ENCODE measurements around the gene C11orf98.
"Not testable (repeated sequence)": the region's sequence is repeated elsewhere in the genome, so short reads cannot be mapped to it uniquely, and the experiment has no call there.

Gene C11orf98

DNA sequence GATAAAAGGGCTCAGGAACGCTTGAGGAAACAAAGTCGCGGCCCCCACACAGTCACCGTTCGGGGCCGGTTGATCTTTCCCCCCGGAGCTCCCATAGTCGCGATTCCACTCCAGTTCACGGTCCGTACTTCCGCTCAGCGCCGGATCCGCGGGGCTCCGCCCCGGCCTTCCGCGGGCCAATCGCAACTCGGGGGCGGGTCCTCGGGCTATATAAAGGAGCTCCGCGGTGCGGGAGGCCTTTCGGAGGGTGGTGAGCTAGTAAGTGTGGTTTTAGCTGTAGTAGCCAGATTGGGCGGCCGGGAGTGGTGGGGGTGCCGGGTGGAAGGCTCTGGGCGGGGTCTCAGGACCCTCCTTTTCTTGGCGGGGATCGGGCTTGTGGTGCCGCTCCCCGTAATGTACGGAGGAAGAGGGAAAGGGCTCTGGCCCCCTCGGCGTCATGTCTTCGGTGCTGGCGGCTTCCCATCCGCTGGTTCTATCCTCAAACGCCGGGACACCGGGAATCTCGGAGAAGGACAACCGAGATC is at the start of gene C11orf98, which contains the start of gene CSKMT:
Gene C11orf98 (minus strand): TSS at position 136 of the 524 bp plus-strand sequence. CDS start 41 bp downstream, at position 95.
Gene CSKMT (plus strand): TSS at position 238 of the 524 bp plus-strand sequence. CDS start 568 bp downstream, outside the sequence.
- peak; percentile 95 for DNase-seq (ENCODE audit: low spot score)

DNA sequence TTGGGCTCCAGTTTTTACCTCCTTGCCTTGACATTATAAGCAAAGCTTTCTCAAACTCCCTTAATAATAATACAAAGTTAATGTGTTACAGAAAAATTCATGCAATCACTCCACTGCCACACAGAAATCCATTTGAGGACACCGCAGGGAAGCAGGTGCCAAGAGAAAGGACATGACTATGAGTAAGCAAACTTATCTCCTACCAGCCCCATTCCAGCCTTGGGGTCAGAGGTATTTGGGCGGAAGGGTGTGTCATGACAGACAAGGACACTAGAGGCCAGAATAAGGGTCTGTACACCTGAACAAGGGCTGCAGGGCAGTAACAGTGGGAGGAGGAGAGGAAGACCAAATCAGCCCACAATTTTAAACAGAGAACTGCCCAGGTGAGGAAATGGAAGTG is 48.3 kb upstream of the C11orf98 start:
- DNase-seq (ENCODE audit: low spot score) = no peak

DNA sequence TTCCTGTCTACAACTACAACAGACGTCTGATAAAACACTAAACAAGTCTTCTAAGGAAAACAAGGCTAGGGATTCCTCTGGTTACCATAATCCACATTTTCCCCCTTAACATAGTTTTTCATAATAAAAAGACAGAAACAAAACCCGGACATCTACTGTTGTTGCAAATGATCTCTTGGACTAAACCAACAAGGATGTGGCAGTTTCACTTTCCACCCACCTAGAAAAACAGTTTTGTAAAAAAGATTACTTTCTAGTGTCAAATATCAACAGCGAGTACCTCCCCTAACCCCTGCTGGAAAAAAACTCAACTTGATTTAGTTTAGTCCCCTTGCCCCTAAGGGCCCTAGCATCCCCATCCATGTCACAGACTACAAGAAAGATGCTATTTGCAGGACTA is 47.9 kb upstream of the C11orf98 start:
- no peak for DNase-seq (ENCODE audit: low spot score)

DNA sequence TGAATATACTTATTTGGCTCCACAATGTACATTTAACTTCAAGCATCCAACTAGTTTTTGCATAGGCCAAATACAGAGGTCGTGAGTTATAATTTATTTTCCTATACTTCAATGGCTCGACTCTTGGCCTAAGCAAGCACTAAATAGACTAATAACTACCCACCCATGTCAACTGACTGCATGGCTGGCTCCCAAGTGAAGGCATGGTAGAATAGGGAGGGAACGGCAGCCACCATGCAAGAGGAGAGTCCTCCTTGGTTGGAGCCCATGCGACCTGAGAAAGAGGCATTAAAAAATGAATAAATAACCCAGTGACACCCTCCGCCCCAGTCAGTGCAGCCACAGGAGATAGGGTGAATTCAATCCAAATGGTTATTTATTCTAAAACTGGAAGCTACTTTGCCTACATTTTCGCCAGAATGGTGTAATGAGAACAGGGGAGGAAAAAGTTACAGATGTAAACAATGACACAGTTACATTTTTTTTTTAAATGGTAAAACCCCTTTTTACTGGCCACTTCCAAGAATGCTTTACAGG is 47.3 kb upstream of the C11orf98 start:
- no peak for DNase-seq (ENCODE audit: low spot score)

DNA sequence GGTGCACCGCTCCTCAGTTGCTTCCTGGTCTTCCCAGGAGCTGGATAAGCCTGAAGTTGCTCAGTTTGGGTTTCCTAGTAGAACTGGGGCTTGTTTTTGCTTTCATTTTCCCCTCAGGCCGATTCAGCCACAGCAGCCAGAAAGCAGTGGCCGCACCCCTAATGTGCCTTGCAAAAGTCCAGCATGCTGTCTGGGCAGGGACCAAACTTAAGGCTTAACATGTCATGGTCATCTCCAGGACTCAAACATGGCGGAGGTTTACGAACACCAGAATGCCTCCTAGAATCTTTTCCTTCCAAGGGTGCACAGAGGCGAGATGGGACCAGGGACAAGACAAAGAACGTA is 45.0 kb upstream of the C11orf98 start:
- DNase-seq (ENCODE audit: low spot score) = no peak

DNA sequence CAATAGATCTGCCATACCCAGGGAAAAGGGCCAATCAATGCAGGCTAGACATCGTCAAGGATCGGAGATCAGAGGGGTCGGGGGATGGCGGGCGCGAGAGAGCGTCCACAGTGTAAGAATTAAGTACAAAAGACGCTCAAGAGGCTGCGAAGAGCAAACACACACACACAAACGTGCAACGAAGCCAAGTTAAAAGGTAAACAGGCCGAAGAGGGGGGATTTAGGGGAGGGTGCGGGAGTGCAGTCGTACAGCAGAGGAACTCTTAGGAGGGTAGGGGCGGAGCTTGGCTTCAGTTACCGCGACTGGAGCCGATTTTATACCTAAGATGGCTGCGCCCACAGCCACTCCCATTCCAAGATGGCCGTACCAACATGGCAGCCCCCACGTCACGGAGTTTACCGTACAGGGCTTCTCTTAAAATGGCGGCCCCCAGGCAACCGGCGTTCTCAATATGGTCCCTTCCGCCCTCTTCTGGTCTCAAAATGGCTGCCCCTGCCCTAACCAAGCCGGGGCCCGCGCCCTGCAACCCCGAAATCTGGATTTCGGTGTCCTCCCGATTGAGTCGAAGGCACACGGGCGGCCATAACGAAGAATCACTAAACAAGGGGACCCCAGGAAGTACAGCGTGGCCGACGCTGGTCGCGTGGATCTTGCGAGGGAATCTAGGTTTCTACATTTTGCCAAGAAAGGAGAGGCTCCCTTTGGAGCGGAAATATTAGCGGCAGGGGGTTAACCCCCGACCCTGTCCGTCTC is 44.4 kb upstream of the C11orf98 start:
- peak; percentile 86 for DNase-seq (ENCODE audit: low spot score)

DNA sequence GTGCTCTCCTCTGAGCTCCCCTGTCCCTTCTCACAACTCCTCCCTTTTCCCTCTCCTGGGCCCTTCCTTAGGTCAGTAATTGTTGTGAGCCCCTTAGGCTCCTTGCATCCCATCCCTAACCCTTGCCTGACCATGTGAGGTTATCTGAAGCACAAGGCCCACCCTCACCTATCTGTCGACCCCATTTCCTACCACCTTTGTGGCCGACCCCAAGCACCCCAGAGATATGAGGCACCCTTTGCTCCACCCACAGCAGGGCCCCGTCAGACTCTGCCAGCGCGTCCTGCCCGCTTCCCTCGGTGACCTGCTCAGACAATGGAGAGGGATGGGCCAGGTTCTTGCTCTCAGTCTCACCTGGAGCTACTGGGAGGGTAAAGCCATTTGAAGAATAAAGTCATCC is 43.8 kb upstream of the C11orf98 start:
- no peak for DNase-seq (ENCODE audit: low spot score)

DNA sequence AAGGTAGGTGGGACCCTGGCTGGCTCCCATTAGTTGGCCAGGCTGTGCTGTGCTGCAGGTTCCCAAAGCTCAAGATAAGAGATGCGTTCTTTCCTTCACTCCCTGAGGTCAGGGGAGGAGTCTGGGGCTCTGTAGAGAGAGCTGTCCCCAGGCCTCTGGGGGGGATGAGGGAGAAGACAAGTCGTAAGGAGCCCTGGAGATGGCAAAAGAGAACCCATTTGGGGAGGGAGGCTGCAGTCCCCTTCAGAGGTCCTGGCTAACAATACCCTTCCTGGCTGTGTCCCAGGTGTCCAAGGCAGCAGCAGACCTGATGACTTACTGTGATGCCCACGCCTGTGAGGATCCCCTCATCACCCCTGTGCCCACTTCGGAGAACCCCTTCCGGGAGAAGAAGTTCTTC is 43.4 kb upstream of the C11orf98 start:
- no peak for DNase-seq (ENCODE audit: low spot score)

DNA sequence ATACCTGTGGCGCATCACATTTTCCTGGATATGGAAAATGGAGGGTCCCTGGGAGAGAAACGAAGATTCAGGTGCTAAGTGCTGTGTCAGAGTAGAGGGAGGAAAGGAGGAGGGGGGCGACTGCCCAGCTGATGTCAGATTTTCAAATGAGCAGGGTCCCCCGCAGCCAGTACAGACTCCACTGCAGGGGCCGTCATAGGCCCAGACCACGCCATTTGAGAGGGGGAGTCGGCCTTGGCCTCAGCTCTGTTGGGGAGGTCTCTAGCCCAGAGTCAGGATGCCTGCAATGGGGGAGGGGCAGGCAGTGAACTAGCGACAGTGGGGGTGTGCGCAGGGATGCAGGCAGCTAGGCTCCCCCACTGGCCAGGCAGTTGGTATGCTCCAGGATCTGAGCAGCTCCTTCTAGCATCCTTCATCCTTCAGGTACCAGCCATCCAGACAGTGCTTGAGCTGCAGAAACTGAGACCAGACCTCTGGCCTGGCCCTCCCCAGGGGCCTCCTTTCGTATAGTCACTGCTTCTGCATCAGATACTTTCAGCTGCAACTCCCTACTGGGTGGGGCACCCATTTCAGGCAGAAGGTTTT is 42.4 kb upstream of the C11orf98 start, which contains the start of the genes BSCL2 and GNG3:
Gene BSCL2 (minus strand): TSS at position 148 of the 585 bp plus-strand sequence. CDS start 229 bp downstream, outside the sequence.
Gene GNG3 (plus strand): TSS at position 400 of the 585 bp plus-strand sequence. CDS start 620 bp downstream, outside the sequence.
- no peak for DNase-seq (ENCODE audit: low spot score)

DNA sequence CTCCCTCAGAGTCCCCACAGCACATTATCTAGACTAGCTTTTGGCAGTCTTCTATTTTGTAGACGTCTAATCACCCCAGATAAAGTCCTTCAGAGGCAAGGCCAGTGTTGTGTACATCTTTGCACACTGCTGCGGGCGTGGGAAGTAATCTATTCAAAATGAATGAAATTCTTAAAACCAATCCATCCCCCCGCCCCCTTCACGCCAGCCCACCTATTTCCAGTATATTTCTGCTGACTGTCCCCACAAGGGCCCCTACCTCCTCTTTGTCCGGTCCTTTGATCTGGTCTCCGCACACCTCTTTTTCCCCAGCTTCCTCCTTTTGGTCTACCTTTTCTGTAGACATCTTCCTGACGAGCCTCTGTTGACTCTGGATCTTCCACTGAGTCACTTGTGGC is 41.8 kb upstream of the C11orf98 start:
- no peak for DNase-seq (ENCODE audit: low spot score)

DNA sequence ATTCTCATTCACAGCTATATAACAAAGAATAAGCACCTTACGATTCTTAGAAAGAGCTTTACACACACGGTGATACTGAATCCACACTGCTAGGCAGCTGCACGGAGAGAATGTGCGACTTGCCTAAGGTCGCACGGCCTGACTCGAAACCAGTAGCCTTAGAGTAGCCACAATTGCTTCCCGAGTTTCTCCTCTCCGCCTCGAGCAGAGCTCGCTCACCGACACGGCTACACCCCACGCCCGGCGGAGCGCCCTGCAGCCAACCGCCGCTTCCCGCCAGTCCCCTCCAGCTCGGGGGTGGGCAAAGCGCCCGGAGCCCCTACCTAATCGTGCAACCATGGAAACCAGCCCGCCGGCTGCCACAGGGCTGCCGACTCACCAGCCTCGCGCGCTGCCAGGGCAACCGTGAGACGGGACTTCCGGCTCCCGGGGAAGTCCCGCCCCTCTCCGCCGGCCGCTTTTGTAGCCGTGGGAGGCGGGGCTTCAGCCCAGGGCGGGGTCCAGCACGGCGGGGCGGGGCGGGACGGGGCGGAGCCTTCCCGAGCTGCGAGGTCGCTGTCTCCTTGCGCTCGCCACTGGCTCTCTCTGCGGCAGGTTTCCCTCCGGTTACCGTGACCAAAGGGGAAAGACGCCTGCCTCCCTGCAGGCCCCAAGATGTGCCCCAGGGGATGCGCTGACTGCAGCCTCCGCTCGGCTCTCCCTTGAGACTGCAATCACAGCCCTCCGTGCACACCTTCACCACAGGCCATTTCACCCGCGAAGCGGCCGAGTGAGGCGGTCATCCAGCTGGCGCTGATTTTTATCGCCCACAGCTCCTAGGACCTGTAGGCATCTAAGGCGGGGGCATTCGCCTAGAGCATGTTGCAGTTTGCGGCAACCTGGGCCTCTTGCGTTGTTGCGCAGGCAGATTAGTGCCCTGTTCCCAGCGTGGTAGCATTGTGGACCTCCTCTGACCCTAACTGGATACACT is 41.2 kb upstream of the C11orf98 start:
- peak; percentile 96 for DNase-seq (ENCODE audit: low spot score)

DNA sequence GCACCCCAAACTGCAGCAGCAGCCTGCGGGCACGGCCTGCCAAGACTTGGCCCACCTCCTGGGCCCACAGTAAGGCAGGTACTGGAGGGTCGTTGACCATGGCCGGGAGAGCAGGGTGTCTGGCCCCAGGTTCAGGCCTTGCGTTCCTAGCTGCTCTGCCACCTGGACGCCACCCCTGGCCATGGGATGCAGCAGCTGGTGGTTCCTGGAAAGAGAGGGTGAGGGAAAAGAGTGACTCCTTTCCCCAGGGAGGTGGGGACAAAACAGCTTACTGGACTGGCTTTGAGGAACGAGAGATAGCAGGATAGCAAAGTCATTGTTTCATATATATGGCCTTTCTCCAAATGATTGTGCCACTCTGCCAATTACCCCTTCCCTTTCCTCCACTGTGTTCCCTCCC is 40.4 kb upstream of the C11orf98 start:
- peak; percentile 64 for DNase-seq (ENCODE audit: low spot score)

DNA sequence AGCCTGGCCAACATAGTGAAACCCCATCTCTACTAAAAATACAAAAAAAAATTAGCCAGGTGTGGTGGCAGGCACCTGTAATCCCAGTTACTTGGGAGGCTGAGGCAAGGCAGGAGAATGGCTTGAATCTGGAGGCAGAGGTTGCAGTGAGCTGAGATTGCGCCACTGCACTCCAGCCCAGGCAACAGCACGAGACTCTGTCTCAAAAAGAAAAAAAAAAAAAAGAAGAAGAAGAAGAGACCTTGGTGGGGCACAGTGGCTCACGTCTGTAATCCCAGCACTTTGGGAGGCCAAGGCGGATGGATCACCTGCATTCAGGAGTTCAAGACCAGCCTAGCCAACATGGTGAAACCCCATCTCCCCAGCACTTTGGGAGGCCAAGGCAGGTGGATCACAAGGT is 38.9 kb upstream of the C11orf98 start:
- not testable (repeated sequence) for DNase-seq (ENCODE audit: low spot score)

DNA sequence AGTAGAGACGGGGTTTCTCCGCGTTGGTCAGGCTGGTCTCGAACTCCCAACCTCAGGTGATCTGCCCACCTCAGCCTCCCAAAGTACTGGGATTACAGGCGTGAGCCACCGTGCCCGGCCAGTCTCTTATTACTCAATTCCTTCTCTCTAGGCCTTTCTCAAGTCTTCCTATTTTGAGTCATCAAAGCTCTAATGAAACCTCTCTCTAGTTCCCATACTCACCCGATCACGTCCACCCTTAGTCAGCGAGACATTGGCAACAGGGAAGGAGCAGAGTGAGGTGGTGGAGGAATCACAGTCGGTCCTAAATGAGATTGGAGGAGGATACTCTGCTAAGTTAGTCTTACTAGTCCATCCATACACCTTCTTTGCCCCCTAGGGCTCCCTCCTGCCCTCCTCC is 37.2 kb upstream of the C11orf98 start:
- DNase-seq (ENCODE audit: low spot score) = no peak

DNA sequence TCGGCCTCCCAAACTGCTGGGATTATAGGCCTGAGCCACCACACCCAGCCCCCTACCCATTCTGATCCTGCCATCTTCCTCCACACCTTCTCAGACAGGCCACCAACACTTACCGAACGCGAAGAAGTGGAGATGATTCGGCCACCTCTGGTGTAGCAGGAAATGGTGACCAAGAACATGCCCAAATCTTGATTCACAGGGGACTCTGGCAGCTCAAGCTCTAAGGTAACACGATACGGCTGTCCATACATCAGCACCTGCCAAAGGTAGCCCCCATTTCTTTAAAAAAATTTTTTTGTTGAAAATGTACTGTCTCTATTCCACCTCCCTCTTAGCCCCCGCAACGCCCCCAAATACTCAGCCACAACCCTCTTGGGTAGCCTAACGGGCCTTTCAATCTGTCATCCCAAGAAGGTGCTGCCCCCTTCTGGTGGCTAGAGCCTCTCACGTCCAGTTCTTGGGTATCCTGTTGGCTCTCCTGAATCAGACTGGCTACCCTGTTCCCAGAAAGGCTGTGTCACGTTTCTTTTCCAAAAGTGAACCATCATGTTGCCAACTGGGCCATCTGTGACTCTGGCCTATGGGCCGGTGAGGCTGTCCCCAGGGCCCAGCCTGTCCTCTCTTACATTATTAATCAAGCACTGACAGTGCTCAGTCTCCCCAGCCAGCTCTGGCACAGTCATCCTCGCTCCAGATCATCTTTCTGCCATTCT is 29.6 kb upstream of the C11orf98 start:
- peak; percentile 77 for DNase-seq (ENCODE audit: low spot score)

DNA sequence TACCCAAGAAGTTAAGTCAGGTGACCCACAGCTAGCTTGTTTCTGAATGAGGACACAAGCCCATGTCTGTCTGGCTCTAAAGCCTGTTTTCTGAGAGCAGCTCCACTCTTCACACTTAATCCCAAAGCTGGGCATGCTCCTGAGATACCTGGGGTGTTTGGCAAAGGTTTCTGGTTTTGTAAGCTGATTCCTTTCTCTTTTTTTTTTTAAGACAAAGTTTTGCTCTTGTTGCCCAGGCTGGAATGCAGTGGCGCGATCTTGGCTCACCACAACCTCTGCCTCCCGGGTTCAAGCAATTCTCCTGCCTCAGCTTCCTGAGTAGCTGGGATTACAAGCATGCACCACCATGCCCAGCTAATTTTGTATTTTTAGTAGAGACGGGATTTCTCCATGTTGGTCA is 28.6 kb upstream of the C11orf98 start:
- DNase-seq (ENCODE audit: low spot score) = not testable (repeated sequence)

DNA sequence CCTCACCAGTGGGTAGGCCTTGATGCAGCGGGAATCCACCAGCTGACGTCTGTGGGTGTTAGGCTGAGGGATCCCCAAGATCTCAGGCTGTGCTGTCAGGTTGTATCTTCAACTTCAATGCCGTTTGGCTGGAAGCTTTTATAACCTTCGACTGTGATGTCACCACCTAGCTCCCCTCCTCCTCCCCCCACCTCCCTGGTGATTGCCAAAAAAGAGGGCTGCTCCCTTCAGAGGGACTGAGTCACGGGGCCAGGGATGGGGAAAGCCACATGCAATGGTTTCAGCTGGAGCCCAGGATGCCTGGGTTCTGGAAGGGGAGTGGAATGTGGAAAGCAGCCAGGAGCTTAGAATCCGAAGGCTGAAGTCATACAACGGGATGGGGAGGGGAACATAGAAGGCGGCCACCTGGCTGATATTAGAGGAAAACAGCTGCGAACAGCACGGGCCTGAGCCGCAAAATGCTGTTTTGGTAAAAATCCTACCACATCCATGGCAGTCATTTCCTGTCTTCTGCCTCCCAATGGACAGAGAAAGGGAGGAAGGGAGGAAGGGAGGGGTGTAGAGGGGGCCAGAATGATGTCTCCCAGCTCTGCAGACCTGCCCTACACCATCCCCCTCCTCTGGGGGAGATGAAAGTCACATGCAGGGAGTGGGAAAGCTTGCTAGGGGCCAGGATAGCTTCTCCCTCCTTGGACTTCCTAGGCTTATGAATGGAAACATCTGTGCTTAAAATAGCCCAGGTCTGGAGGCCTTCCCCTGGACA is 24.6 kb upstream of the C11orf98 start, which contains the start of gene LRRN4CL:
Gene LRRN4CL (minus strand): TSS at position 110 of the 763 bp plus-strand sequence. CDS start 1,022 bp downstream, outside the sequence.
- no peak for DNase-seq (ENCODE audit: low spot score)

DNA sequence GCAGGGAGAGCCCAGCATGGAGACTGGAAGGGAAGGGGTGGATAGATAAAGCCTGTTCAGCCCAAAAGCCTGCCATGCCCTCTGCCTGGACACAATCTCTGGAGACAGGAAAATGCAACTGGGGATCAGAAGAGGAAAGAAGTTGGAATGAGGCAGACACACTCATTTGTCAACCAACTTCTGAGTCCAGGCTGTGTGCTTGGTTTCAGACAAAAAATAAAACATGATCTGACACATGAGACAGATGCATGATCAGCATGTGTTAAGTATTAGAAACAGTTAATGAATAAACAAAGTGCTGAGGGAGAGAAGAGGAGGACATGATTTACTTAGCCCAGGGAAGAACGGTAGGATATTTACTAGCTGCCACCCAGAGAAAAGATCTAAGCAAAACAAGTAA is 23.5 kb upstream of the C11orf98 start:
- DNase-seq (ENCODE audit: low spot score) = no peak

DNA sequence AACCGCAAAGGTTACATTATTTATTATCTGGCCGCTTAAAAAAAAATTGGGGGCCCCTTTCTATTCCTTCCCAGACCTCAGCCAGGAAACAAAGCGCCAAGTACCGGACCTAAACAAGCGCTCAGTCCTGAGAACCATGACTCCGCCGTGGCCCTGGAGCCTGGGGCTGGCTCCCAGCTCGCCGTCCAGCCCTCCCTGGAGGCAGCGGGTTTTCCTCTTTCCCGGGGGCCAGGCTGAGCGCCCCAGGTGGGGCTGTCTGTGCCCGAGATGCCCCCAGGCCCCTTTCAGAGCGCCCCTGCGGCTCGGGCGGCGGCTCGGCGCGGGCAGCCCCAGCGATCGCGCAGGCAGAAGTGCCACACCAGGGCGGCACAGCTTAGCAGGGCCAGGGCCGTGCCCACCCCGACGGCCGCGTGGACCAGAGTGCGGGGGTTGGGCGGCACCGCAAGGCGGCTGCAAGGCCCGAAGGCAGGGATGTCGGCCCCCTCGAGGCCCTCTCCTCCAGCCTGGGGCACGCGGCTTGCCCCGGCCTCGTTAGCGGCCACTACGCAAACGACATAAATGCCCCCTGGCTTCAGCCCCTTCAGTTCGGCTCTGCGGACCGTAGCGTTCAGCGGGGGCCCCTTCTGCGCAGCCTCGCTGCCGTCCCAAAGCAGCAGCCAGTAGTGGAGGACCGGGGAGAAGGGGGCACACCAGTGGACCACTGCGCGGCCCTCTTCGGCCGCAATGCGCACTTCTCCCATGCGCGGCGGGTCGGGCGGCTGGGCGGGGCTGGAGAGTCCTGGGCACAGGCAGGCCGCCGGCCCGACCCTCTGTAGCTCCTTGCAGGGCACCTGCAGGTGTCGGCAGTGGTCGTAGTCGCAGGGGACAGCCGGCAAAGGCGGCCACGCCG is 22.7 kb upstream of the C11orf98 start:
- no peak for DNase-seq (ENCODE audit: low spot score)

Measured in D341Med (cell line).